HL-60 (cell line): ENCODE measurements around the gene SYCE3.

Experiments used
- GABPA ChIP-seq: IDR thresholded peaks from 2 replicates; pipeline ENCODE4 v1.6.1; 2012; ENCODE audit warnings: low read depth
- POLR2AphosphoS5 ChIP-seq: IDR thresholded peaks from 2 replicates; pipeline ENCODE4 v1.6.1; 2012; ENCODE audit warnings: low read depth
- SPI1 ChIP-seq: IDR thresholded peaks from 2 replicates; pipeline ENCODE4 v1.6.1; 2012; ENCODE audit warnings: low read depth, mild to moderate bottlenecking, borderline replicate concordance
- TF ChIP-seq, protein P1 (sequence below): IDR thresholded peaks from one replicate; pipeline ENCODE4 v1.5.1; 2011; ENCODE audit warnings: low read length, control low read depth, inconsistent platforms; ENCODE audit not compliant: insufficient read depth

DNA sequence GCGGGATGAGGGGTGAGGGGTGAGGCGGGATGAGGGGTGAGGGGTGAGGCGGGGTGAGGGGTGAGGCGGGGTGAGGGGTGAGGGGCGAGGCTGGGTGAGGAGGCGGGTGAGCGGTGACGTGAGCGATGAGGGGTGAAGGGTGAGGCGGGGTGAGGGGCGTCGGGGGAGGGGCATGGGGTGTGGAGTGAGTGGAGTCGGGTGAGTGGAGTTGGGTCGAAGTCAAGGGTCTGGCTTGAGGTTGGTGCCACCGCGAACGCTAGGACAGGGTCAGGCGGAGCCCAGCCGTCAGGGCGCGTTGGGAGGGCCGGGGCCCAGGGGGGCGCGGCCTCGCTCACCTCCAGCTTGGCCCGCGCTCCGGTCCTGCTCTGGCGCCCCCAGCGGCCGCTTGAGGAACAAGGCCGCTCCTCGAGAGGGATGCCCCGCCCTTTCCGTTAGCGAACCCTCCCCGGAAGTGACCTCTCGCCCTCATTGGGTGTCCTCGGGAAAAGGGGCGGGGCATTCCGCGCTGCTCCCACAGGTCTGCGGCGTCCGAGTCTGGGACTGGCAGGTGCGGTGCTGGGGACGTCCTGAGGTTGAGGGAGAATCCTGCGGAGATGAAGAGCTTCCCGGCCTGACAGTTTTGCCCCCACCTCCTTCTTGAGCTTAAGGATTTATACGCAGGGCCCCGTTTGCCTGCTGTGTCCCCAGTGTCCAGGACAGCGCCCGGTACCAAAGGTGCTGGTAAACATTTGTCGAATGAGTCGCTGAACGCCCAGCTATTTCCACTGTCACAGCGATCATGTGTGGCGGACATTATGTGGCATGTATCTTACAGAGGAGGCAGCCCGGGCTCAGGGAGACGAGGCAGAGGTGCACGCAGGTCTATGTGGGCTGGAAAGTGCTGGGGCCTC lies at the start of gene SYCE3:
- TF ChIP-seq POLR2AphosphoS5 (0 out of 2 replicates have a peak, but pooled peaks have one; percentile 31), SPI1 (no peak; the same call in 1 of the 2 replicates), GABPA (peak; percentile 33; the same call in 1 of the 2 replicates)
- TF ChIP-seq, protein P1, sequence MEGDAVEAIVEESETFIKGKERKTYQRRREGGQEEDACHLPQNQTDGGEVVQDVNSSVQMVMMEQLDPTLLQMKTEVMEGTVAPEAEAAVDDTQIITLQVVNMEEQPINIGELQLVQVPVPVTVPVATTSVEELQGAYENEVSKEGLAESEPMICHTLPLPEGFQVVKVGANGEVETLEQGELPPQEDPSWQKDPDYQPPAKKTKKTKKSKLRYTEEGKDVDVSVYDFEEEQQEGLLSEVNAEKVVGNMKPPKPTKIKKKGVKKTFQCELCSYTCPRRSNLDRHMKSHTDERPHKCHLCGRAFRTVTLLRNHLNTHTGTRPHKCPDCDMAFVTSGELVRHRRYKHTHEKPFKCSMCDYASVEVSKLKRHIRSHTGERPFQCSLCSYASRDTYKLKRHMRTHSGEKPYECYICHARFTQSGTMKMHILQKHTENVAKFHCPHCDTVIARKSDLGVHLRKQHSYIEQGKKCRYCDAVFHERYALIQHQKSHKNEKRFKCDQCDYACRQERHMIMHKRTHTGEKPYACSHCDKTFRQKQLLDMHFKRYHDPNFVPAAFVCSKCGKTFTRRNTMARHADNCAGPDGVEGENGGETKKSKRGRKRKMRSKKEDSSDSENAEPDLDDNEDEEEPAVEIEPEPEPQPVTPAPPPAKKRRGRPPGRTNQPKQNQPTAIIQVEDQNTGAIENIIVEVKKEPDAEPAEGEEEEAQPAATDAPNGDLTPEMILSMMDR, result peak; percentile 72
